Vagina (tissue), 2 donors: ENCODE data around the gene FNDC3A.

Source experiments
- CTCF ChIP-seq, 3 experiments: fragments of 450-650 bp in 2 of 3; fragments of 200-600 bp in 1 of 3; sonication (generic) in 1 of 3; IDR thresholded peaks; one replicate each; pipeline ENCODE4 v1.5.1; 2017 to 2019; ENCODE audit warnings: antibody characterized with exemption in 3 of 3, mild to moderate bottlenecking in 2 of 3, moderate library complexity in 2 of 3
- POLR2A ChIP-seq, 2 donors: fragments of 450-650 bp; IDR thresholded peaks; one replicate each; pipeline ENCODE4 v1.6.1; 2017; ENCODE audit warnings: antibody characterized with exemption in 2 of 2, mild to moderate bottlenecking in 2 of 2, moderate library complexity in 2 of 2

GRCh38 chr13:49235856-49236431 is 260.2 kb downstream of the FNDC3A start:
- TF ChIP-seq POLR2A (IDR thresholded peaks at IDR 0.05) (no peak), CTCF (IDR thresholded peaks at IDR 0.05) (no peak)
